HepG2 (cell line): ENCODE results near the gene PUM1. TPM values are rescaled to one million over a fixed set of nuclear protein-coding genes. Genes with fewer than 3 reads are reported as not detected.

Experiments used
- ATAC-seq: fragments of 200-7000 bp; cut with Tn5 transposase; 3 replicates; pipeline ENCODE4 v1.9.1; 2020; ENCODE audit warnings: mild to moderate bottlenecking, moderate library complexity
- BruUV-seq: library from RNA; stranded (reverse); fragments of 400-500 nt; replicated peaks from 2 replicates; lab custom pipeline; 2021; lab: Mats Ljungman, UMichigan
- CTCF ChIA-PET: fragments of 300-600 bp; formaldehyde crosslinking; extraction: SDS; loops from one replicate; lab custom pipeline; 2021; ENCODE audit warnings: low total read pairs, inconsistent platforms, low intra/inter-chr PET ratio; lab: Yijun Ruan, JAX
- POLR2A ChIA-PET: fragments of 350-600 bp; sonication (Branson Sonifier 250); formaldehyde crosslinking; loops from one replicate; lab custom pipeline; 2020; ENCODE audit warnings: antibody characterized with exemption, inconsistent platforms; lab: Yijun Ruan, JAX
- DNase-seq: peaks from one replicate; pipeline ENCODE4 v3.0.0-alpha.2; 2015; ENCODE audit warnings: low spot score
- FAIRE-seq: peaks from 3 replicates; lab custom pipeline; 2011; peaks lifted over from hg19 to GRCh38; lab: Jason Lieb, UNC
- H2AFZ ChIP-seq: one replicate; pipeline ENCODE4 v1.6.1; 2011; ENCODE audit warnings: low read length, inconsistent platforms
- H3K27ac ChIP-seq: fragments of 300-600 bp; 3 replicates; pipeline ENCODE4 v1.8.0; 2011; ENCODE audit warnings: mixed run types, mild to moderate bottlenecking, mixed read lengths, low read length, inconsistent platforms; ENCODE audit not compliant: insufficient read depth; ENCODE audit errors: extremely low read length
- H3K27me3 ChIP-seq, 2 experiments: fragments of 200-600 bp in 1 of 2; 2 replicates in 1 of 2; 3 replicates in 1 of 2; pipeline versions ENCODE4 v1.6.0 to v1.8.0; 2011; ENCODE audit warnings: low read length in 2 of 2, mild to moderate bottlenecking in 2 of 2, moderate library complexity in 2 of 2, inconsistent platforms in 1 of 2; ENCODE audit not compliant: insufficient read depth in 2 of 2, control insufficient read depth in 1 of 2
- H3K36me3 ChIP-seq, 2 experiments: fragments of 200-600 bp in 1 of 2; replicated peaks in 1 of 2; 2 replicates in 1 of 2; 3 replicates in 1 of 2; pipeline versions ENCODE4 v1.5.1 to v1.8.0; 2011; ENCODE audit warnings: low read length in 2 of 2, inconsistent platforms in 1 of 2; ENCODE audit not compliant: insufficient read depth in 2 of 2, control insufficient read depth in 1 of 2
- H3K4me1 ChIP-seq: 2 replicates; pipeline ENCODE4 v1.5.1; 2012; ENCODE audit warnings: low read length, inconsistent platforms; ENCODE audit not compliant: insufficient read depth
- H3K4me2 ChIP-seq: 2 replicates; pipeline ENCODE4 v1.6.0; 2011; ENCODE audit warnings: low read depth, low read length, inconsistent platforms
- H3K4me3 ChIP-seq, 3 experiments: fragments of 200-600 bp in 1 of 3; sonication (generic), shearing (Covaris generic) in 1 of 3; replicated peaks in 1 of 3; 2 replicates each; pipeline ENCODE4 v1.5.1; 2011 to 2016; ENCODE audit warnings: low read length in 3 of 3, inconsistent platforms in 2 of 3, low read depth in 2 of 3, mild to moderate bottlenecking in 2 of 3, control low read depth in 1 of 3, mixed read lengths in 1 of 3; ENCODE audit not compliant: insufficient read depth in 1 of 3
- H3K79me2 ChIP-seq: one replicate; pipeline ENCODE4 v1.6.1; 2011; ENCODE audit warnings: low read length, inconsistent platforms; ENCODE audit not compliant: insufficient read depth
- H3K9ac ChIP-seq: 2 replicates; pipeline ENCODE4 v1.6.0; 2011; ENCODE audit warnings: mild to moderate bottlenecking, low read depth, low read length, inconsistent platforms; ENCODE audit not compliant: insufficient read depth
- H3K9me3 ChIP-seq: 2 replicates; pipeline ENCODE4 v1.5.1; 2012; ENCODE audit warnings: mild to moderate bottlenecking, low read length
- H4K20me1 ChIP-seq: 2 replicates; pipeline ENCODE4 v1.6.0; 2011; ENCODE audit warnings: inconsistent platforms, mild to moderate bottlenecking, low read length, moderate library complexity; ENCODE audit not compliant: insufficient read depth
- ARID2 ChIP-seq: sonication (generic); formaldehyde crosslinking; IDR thresholded peaks from 2 replicates; pipeline ENCODE4 v1.8.1; 2022; ENCODE audit warnings: mild to moderate bottlenecking, missing genetic modification reagents, borderline replicate concordance
- GABPB1 ChIP-seq: IDR thresholded peaks from 2 replicates; pipeline ENCODE4 v1.6.1; 2016; ENCODE audit warnings: mild to moderate bottlenecking, missing genetic modification reagents, moderate library complexity, missing compliant biosample characterization
- GATAD1 ChIP-seq: IDR thresholded peaks from 2 replicates; pipeline ENCODE4 v1.6.1; 2016; ENCODE audit warnings: missing genetic modification reagents, missing compliant biosample characterization
- IRF9 ChIP-seq: sonication (generic); formaldehyde crosslinking; IDR thresholded peaks from 2 replicates; pipeline ENCODE4 v1.8.0; 2022; ENCODE audit warnings: missing genetic modification reagents, mild to moderate bottlenecking, borderline replicate concordance
- KLF6 ChIP-seq: IDR thresholded peaks from 2 replicates; pipeline ENCODE4 v1.8.0; 2016; ENCODE audit warnings: missing biosample characterization, missing genetic modification reagents
- PAXIP1 ChIP-seq: sonication (generic); formaldehyde crosslinking; conservative IDR thresholded peaks from 2 replicates; pipeline ENCODE4 v1.4.0; 2020; ENCODE audit warnings: mild to moderate bottlenecking, missing genetic modification reagents, moderate library complexity
- PRPF4 ChIP-seq: fragments of 200-400 bp; formaldehyde crosslinking; IDR thresholded peaks from 2 replicates; pipeline ENCODE4 v1.6.1; 2016; ENCODE audit warnings: low read length, low read depth; ENCODE audit not compliant: poor library complexity, severe bottlenecking
- SMARCC2 ChIP-seq: fragments of 450-650 bp; IDR thresholded peaks from 2 replicates; pipeline ENCODE4 v1.6.1; 2017; ENCODE audit warnings: antibody characterized with exemption, mild to moderate bottlenecking
- SYNCRIP ChIP-seq: fragments of 200-400 bp; formaldehyde crosslinking; IDR thresholded peaks from 2 replicates; pipeline ENCODE4 v1.6.1; 2018; ENCODE audit warnings: mild to moderate bottlenecking, low read depth, low read length; ENCODE audit not compliant: insufficient read depth
- TAF15 ChIP-seq: fragments of 200-400 bp; formaldehyde crosslinking; IDR thresholded peaks from one replicate; pipeline ENCODE4 v1.6.1; 2018; ENCODE audit warnings: mild to moderate bottlenecking, low read depth, low read length; ENCODE audit not compliant: poor library complexity, severe bottlenecking
- ZBTB10 ChIP-seq: sonication (generic); formaldehyde crosslinking; IDR thresholded peaks from 2 replicates; pipeline ENCODE4 v1.4.0; 2020; ENCODE audit warnings: missing genetic modification reagents, borderline replicate concordance
- ZNF224 ChIP-seq: sonication (generic); formaldehyde crosslinking; IDR thresholded peaks from 2 replicates; pipeline ENCODE4 v1.5.0; 2020; ENCODE audit warnings: mild to moderate bottlenecking, missing genetic modification reagents
- ZNF580 ChIP-seq: IDR thresholded peaks from 2 replicates; pipeline ENCODE4 v1.6.1; 2016; ENCODE audit warnings: low read depth, borderline replicate concordance
- ZNF652 ChIP-seq: IDR thresholded peaks from 2 replicates; pipeline ENCODE4 v1.6.1; 2016; ENCODE audit warnings: low read depth, borderline replicate concordance
- WGBS: methylation state at CpG from one replicate; pipeline ENCODE4 v1.1.6; 2017; ENCODE audit warnings: low lambda C conversion rate; 5-methylcytosine and 5-hydroxymethylcytosine counted together
- in situ Hi-C: cut with HindIII; loops from 2 replicates; pipeline ENCODE4 v1.10.0; 2017; ENCODE audit warnings: low pct_unique_long_range_greater_than_20kb; ENCODE audit not compliant: extremely low pct_ligation_motif_present
- intact Hi-C: fragments of 100-400 bp; cut with micrococcal nuclease; formaldehyde crosslinking; loops from one replicate; pipeline ENCODE4 v1.10.0; 2022; ENCODE audit not compliant: unreplicated experiment
- polyA plus RNA-seq, 8 experiments: library from polyadenylated mRNA; depleted of rRNA in 3 of 8; stranded (reverse) in 7 of 8; unstranded in 1 of 8; fragments of >200 nt; fragmentation: Illumina TruSeq in 4 of 8; extraction: Trizol in 4 of 8; gene quantifications; 2 replicates each; pipeline versions ENCODE4 v1.2.1 to v1.2.3, GENCODE V29; 2011 to 2016; ENCODE audit warnings: low read depth in 4 of 8, missing spikeins in 1 of 8, mixed read lengths in 1 of 8; ENCODE audit not compliant: insufficient read depth in 1 of 8
- total RNA-seq, 5 experiments: library from RNA; depleted of rRNA; stranded (reverse); fragments of >200 nt; fragmentation: Illumina TruSeq; extraction: Trizol; gene quantifications; 2 replicates each; pipeline ENCODE4 v1.2.3, GENCODE V29; 2016; ENCODE audit warnings: low read depth in 1 of 5

The PUM1 gene
- total and polyA plus RNA-seq, 2 of the 13 experiments (the other 11 are each of a cell fraction or from before 2014, with no cell fraction given): 64.7 to 91.0 TPM

GRCh38 chr1:31005198-31005597 lies 60.3 kb downstream of the PUM1 start:
- H3K36me3 ChIP-seq: peaks cover 28 to 78% of the 10 kb centered on the region in 2 experiments
- TF ChIP-seq GATAD1 (CRISPR knock-in tag): no peak
- TF ChIP-seq ZNF224 (CRISPR knock-in tag): no peak
- no peak for TF ChIP-seq SMARCC2
- no peak for TF ChIP-seq ZNF652 (CRISPR knock-in tag)
- no peak for TF ChIP-seq GABPB1 (CRISPR knock-in tag)
- no peak for TF ChIP-seq PAXIP1 (CRISPR knock-in tag)
- TF ChIP-seq SYNCRIP: no peak
- no peak for TF ChIP-seq ARID2 (CRISPR knock-in tag)
- TF ChIP-seq KLF6 (CRISPR knock-in tag): no peak
- TF ChIP-seq ZBTB10 (CRISPR knock-in tag): no peak
- TF ChIP-seq ZNF580 (CRISPR knock-in tag): no peak
- no peak for TF ChIP-seq IRF9 (CRISPR knock-in tag)
- TF ChIP-seq PRPF4: no peak
- no peak for TF ChIP-seq TAF15
- H3K4me1 ChIP-seq: peaks cover 26% of the 10 kb centered on the region
- no peak overlapping the region for H3K9ac ChIP-seq
- H3K27me3 ChIP-seq: no peaks in the 10 kb centered on the region
- POLR2A ChIA-PET: no interaction called here
- CTCF ChIA-PET: no interaction called here
- WGBS: 99% methylated on average over 3 of the region's 3 CpGs
- DNase-seq (no peak), FAIRE-seq (no peak), ATAC-seq (no peak)
- peaks cover 91% of the 10 kb centered on the region for H4K20me1 ChIP-seq
- no peak overlapping the region for H3K4me3 ChIP-seq
- in situ Hi-C loops (no loop called here), intact Hi-C loops (no loop called here)
- peaks cover 91% of the 10 kb centered on the region for H3K79me2 ChIP-seq
- H3K27ac ChIP-seq: no peak overlapping the region
- H2AFZ ChIP-seq: no peak overlapping the region
- no TSS peak for BruUV-seq
- H3K4me2 ChIP-seq: no peak overlapping the region
- no peaks in the 10 kb centered on the region for H3K9me3 ChIP-seq
